ENCODE results near the gene SPON2.

DNA sequence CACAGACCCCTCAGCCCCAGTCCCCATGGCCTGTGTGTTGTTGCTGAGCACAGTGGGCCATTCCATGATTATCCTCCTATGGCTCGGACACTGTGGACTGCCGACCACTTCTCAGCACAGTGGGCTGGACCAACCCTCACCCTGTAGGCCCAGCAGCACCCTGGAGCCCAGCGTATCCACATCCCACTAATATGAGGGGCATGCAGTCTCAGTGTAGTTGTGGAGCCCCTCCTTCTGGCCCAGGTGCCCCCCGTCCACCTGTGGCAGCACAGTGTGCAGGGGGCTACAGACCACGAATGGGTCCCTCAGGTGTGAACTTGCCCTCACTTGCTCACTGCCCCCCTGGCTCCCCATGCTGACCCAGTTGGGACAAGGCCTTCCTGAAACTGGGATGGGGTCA lies 7.9 kb downstream of the SPON2 start:
- TF ChIP-seq, protein P1, sequence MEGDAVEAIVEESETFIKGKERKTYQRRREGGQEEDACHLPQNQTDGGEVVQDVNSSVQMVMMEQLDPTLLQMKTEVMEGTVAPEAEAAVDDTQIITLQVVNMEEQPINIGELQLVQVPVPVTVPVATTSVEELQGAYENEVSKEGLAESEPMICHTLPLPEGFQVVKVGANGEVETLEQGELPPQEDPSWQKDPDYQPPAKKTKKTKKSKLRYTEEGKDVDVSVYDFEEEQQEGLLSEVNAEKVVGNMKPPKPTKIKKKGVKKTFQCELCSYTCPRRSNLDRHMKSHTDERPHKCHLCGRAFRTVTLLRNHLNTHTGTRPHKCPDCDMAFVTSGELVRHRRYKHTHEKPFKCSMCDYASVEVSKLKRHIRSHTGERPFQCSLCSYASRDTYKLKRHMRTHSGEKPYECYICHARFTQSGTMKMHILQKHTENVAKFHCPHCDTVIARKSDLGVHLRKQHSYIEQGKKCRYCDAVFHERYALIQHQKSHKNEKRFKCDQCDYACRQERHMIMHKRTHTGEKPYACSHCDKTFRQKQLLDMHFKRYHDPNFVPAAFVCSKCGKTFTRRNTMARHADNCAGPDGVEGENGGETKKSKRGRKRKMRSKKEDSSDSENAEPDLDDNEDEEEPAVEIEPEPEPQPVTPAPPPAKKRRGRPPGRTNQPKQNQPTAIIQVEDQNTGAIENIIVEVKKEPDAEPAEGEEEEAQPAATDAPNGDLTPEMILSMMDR (IDR thresholded peaks at IDR 0.05) = no peak
- TF ChIP-seq POLR2A (IDR thresholded peaks at IDR 0.05) = no peak

Data from testis (tissue), 2 donors.